ENCODE measurements around the gene ZNF90.
"Not testable (repeated sequence)": the region's sequence is repeated elsewhere in the genome, so short reads cannot be mapped to it uniquely, and the experiment has no call there.

ZNF90 gene

DNA sequence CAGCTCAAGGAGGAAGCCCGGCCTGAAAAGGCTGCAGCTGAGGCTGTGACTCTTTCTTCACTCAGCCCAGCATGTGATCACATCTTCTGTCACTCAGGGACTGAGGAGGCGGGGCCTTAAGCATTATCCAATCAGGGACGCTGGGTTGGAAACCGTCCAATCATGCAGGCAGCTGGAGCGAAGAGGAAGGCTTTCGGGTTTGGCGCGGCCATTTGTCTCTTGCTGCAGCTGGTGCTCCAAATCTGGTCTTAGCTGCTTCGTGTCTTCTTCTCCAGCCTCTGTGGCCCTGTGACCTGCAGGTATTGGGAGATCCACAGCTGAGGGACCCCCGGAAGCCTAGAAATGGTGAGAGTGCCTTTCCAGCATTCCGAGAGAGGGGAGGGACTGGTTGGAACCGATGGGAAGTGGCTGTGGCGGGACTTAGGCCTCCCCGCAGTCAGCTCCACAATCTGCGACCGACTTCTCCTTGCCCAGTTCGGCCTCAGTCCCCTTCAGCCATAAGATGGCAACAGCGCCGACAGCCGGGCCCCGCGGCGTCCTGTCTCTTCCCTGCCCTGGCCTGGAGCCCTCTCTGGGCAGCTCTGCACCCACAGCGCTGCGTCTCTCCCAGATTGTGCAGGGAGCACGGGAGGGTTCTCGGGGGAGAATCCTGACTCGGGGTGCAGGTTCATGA, at the start of gene ZNF90:
ZNF90 (plus strand) TSS at position 210 of the 673 bp plus-strand sequence; CDS start at position 343, 133 bp downstream.
- DNase-seq (ENCODE audit: low spot score) = peak; percentile 88
- FAIRE-seq = peak; percentile 86

DNA sequence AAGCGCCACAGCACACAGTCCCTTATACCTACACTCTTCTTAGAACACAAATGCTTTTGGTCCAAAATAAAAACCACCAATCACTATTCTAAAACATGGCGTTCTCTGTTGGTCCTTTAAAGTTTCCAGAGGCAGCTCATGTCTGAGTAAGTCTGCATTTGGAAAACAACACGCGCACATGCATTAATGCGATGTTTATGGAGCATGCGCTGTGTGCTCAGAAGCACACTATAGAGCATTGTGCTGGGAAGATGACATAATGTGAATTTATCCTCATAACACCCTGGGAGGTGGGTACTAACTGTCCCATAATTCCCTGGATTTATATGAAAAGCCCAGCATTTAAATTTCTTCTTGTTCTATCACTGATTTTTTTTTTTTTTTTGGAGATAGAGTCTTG, 49.2 kb upstream of the ZNF90 start:
- FAIRE-seq (no peak), DNase-seq (ENCODE audit: low spot score) (no peak)

DNA sequence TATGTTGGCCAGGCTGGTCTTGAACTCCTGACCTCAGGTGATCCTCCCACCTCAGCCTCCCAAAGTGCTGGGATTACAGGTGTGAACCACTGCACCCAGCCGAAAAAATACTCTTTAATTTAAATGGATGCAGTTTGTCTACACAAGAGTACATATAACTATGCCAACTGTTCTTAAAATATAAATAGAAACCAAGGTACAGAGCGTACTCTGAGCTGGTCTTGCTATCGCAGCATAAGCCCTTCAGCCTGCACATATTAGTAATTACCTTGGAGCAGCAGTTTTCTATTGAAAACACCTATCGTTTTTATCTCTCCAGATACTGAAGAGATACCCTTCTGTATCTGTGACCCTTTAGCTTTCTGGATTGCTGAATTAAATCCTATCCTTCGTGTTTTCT, 41.9 kb upstream of the ZNF90 start:
- no peak for DNase-seq (ENCODE audit: low spot score)
- no peak for FAIRE-seq

DNA sequence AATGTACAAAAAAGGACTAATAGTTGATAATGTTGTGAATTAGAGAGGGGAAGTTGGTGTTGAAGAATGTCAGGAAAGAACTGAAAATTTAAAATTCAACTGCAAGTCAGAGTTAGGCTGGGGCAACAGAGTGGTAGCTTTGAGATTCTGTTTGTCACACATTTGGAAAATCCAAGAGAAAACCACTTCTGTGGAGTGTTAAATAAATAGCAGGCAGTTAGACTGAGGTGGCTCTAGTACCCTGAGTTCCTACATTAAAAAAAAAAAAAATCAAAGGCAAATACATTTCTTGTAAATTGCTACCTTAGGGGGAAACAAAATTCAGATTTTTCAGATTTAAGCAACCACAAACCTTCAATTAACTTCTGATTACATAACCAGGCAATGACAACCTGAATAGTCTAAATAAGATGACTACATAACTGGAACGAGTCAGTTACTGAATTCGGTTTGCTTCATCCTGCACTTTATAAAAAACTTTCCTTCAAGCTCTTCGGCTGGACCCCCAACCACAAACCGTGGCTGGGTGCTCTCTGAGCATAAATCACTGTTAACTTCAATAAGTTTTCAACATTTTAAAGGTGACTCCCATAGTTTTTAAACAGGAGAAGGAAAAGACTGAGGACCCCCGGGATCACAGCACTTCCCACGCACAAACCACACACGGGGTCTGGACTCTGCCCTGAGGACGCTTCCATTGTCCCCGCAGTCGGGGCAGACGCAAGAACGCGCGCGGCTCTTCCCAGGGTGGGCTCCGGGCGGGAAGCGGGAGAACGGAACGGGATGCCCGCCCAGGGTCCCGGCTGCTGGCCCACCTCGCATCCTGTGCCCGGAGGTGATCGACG, 39.2 kb upstream of the ZNF90 start:
- DNase-seq (ENCODE audit: low spot score) (no peak), FAIRE-seq (no peak)

- peak; percentile 75 for DNase-seq (ENCODE audit: low spot score)
- peak; percentile 15 for FAIRE-seq
Observed at GRCh38 chr19:20039203-20039723, 38.5 kb upstream of the ZNF90 start, which contains the start of gene ZNF682. ZNF682 (minus strand) TSS chr19:20039505; CDS start chr19:20039345, 160 bp downstream.

- FAIRE-seq (no peak), DNase-seq (ENCODE audit: low spot score) (no peak)
Observed at GRCh38 chr19:20044663-20045062, 33.1 kb upstream of the ZNF90 start.

GRCh38 chr19:20045742-20046141, 32.1 kb upstream of the ZNF90 start:
- not testable (repeated sequence) for DNase-seq (ENCODE audit: low spot score); FAIRE-seq

- peak; percentile 75 for FAIRE-seq
Observed at GRCh38 chr19:20051841-20052768, 25.7 kb upstream of the ZNF90 start.

GRCh38 chr19:20058738-20059137, 19.1 kb upstream of the ZNF90 start:
- not testable (repeated sequence) for DNase-seq (ENCODE audit: low spot score); FAIRE-seq

More at GRCh38 chr19:20051841-20052768, 25.7 kb upstream of the ZNF90 start:
- peak; percentile 83 for DNase-seq (ENCODE audit: low spot score)

GRCh38 chr19:20060282-20060681, 17.5 kb upstream of the ZNF90 start:
- FAIRE-seq = no peak
- DNase-seq (ENCODE audit: low spot score) = no peak

GRCh38 chr19:20066861-20067260, 10.9 kb upstream of the ZNF90 start:
- FAIRE-seq (no peak), DNase-seq (ENCODE audit: low spot score) (no peak)

DNA sequence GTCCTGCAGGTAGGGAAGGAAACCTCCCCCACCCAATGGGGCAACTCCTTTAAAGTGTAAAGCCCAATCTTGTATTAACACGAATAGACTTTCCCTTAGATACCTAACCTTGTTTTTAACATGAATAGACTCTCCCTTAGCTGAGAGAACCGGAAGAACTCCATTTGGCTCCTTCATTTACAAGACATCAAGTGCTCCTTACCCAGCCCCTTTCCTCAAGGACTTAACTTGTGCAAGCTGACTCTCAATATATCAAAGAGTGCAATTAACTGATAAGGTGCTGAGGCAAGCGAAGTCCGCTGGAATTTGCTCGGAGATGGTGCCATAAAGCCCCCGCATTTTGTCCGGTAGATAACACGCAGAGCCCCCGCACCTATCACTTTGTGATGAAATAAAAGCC, 9.9 kb upstream of the ZNF90 start:
- no peak for FAIRE-seq

DNA sequence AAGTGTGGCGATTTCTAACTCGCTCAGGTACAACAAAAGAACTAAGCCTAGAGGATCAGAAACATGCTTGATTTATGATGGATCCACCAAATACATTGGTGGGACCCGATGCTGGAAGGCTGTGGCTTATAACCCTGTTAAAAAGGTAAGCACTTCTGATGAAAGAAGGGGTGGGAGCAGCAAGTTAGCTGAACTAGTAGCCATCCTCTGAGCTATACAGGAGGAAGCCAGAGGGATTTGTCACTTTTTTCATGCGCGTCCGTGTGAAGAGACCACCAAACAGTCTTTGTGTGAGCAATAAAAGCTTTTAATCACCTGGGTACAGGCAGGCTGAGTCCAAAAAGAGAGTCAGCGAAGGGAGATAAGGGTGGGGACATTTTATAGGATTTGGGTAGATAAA, 9.2 kb upstream of the ZNF90 start:
- not testable (repeated sequence) for FAIRE-seq; DNase-seq (ENCODE audit: low spot score)

More for the DNA sequence above, 9.9 kb upstream of the ZNF90 start:
- DNase-seq (ENCODE audit: low spot score) = no peak

DNA sequence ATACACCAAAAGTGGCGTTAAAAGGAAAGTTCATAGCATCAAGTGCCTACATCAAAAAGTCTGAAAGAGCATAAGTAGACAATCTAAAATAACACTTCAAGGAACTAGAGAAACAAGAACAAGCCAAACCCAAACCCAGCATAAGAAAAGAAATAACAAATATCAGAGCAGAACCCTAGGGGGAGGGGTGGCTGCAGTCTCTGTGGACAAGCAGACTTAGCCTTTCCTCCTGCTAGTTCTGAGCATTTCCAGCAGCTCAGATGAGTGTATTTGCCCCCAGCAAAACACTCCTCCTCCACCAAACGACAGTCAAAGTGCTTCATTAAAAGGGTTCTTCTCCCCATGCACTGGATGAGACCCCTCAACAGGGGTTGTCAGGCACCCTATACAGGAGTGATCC, 7.1 kb upstream of the ZNF90 start:
- no peak for FAIRE-seq
- no peak for DNase-seq (ENCODE audit: low spot score)

GRCh38 chr19:20072936-20073335, 4.9 kb upstream of the ZNF90 start:
- no peak for FAIRE-seq

DNA sequence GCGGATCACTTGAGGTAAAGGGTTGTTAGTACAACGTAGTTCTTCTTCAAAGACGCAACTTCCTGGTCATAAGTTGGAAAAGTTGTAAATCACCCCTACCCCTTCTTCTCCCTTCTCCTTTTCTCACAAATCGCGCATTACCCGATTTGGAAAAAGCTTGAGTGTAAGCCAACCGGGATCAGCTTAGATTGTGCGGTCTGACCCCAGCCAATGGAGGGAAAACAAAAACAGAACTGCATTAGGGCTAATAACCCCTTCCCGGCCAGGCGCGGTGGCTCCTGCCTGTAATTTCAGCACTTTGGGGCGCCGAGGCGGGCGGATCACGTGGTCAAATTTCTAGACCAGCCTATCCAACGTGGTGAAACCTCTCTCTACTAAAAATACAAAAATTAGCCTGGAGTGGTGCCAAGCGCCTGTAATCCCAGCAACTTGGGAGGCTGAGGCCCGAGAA, 806 bp downstream of the ZNF90 start:
- DNase-seq (ENCODE audit: low spot score) (no peak), FAIRE-seq (no peak)

More at GRCh38 chr19:20072936-20073335, 4.9 kb upstream of the ZNF90 start:
- no peak for DNase-seq (ENCODE audit: low spot score)

- FAIRE-seq (no peak), DNase-seq (ENCODE audit: low spot score) (no peak)
Observed at GRCh38 chr19:20079476-20079875, 1.7 kb downstream of the ZNF90 start.

- FAIRE-seq (no peak), DNase-seq (ENCODE audit: low spot score) (no peak)
Observed at GRCh38 chr19:20080656-20081055, 2.9 kb downstream of the ZNF90 start.

- not testable (repeated sequence) for FAIRE-seq
Observed at GRCh38 chr19:20082232-20082833, 4.5 kb downstream of the ZNF90 start.

DNA sequence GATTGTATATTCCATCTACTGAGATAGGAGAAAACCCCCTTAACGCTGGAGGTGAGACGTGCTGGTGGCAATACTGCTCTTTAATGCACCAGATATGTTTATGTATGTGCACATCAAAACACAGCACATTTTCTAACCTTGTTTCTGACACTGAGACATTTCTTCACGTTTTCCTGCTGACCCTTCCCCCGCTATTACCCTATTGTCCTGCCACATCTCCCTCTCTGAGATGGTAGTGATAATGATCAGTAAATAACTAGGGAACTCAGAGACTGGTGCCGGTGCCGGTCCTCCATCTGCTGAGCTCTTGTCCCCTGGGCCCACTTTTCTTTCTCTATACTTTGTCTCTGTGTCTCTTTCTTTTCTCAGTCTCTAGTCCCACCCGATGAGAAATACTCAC, 5.1 kb downstream of the ZNF90 start:
- DNase-seq (ENCODE audit: low spot score); FAIRE-seq: not testable (repeated sequence)

More at GRCh38 chr19:20082232-20082833, 4.5 kb downstream of the ZNF90 start:
- not testable (repeated sequence) for DNase-seq (ENCODE audit: low spot score)

Data from RCC 7860 (cell line).